Adrenal gland (tissue), 12 donors: ENCODE data around the gene CNTNAP2. TPM values are rescaled to one million over a fixed set of nuclear protein-coding genes. Genes with fewer than 3 reads are reported as not detected.

ENCODE experiments used
- DNase-seq, 7 donors: peaks; one replicate each; pipeline ENCODE4 v3.0.0-alpha.2; 2019 to 2020
- H3K27ac ChIP-seq, 5 donors: fragments of 200-600 bp; sonication (generic) in 4 of 5; 1 replicate in 3 of 5; 2 replicates in 2 of 5; pipeline versions ENCODE4 v1.5.1 to v1.8.0; 2016 to 2020; ENCODE audit warnings: mild to moderate bottlenecking in 1 of 5
- H3K27me3 ChIP-seq: fragments of 200-600 bp; 2 replicates; pipeline ENCODE4 v1.8.0; 2021
- H3K36me3 ChIP-seq, 2 donors: fragments of 200-600 bp; replicated peaks in 1 of 2; 1 replicate in 1 of 2; 2 replicates in 1 of 2; pipeline versions ENCODE4 v1.5.1 to v1.8.0; 2018 to 2022
- H3K4me1 ChIP-seq, 2 donors: fragments of 200-600 bp; replicated peaks in 1 of 2; 1 replicate in 1 of 2; 2 replicates in 1 of 2; pipeline versions ENCODE4 v1.5.1 to v1.8.0; 2018 to 2021
- H3K4me3 ChIP-seq, 4 donors: fragments of 200-600 bp; sonication (generic) in 3 of 4; one replicate each; pipeline ENCODE4 v1.5.1; 2016 to 2018
- H3K9me3 ChIP-seq, 3 donors: fragments of 200-600 bp; sonication (generic) in 1 of 3; replicated peaks in 1 of 3; 1 replicate in 2 of 3; 2 replicates in 1 of 3; pipeline versions ENCODE4 v1.5.1 to v1.8.0; 2016 to 2021
- CTCF ChIP-seq, 6 experiments: fragments of 450-650 bp in 4 of 6; fragments of 200-600 bp in 2 of 6; sonication (generic) in 1 of 6; IDR thresholded peaks; 1 replicate in 5 of 6; 2 replicates in 1 of 6; pipeline versions ENCODE4 v1.5.1 to v1.8.0; 2016 to 2021; ENCODE audit warnings: antibody characterized with exemption in 6 of 6, mild to moderate bottlenecking in 2 of 6, moderate library complexity in 1 of 6
- POLR2A ChIP-seq, 2 donors: fragments of 450-650 bp; IDR thresholded peaks; one replicate each; pipeline ENCODE4 v1.6.1; 2017; ENCODE audit warnings: antibody characterized with exemption in 2 of 2, mild to moderate bottlenecking in 2 of 2, moderate library complexity in 1 of 2
- WGBS, 4 donors: extraction: QIAGEN DNeasy Blood & Tissue Kit in 2 of 4; methylation state at CpG; one replicate each; pipeline versions ENCODE4 v1.1.5 to v1.1.7; 2013 to 2017; 5-methylcytosine and 5-hydroxymethylcytosine counted together
- intact Hi-C, 2 donors: fragments of 100-400 bp; cut with DNase I; formaldehyde crosslinking; loops; one replicate each; pipeline versions ENCODE4 v1.14.1 to v1.15.0; 2022 to 2023
- polyA plus RNA-seq, 3 donors: library from polyadenylated mRNA; stranded (reverse); fragments of 200-250 nt in 2 of 3; fragments of 350-450 nt in 1 of 3; fragmentation: Illumina TruSeq in 1 of 3; extraction: RNeasy Lipid Tissue Mini Kit (QIAGEN cat#74804) in 1 of 3; gene quantifications; one replicate each; pipeline ENCODE4 v1.2.3, GENCODE V29; 2013 to 2014
- total RNA-seq, 9 donors: library from RNA; depleted of rRNA in 4 of 9; stranded (reverse); fragments of >200 nt in 4 of 9; fragments of 120-200 nt in 1 of 9; fragmentation: NEBNext Ultra II Directional in 1 of 9; extraction: Animal tissue kit (Norgen Biotek cat#: 25700) in 1 of 9; gene quantifications; one replicate each; pipeline versions ENCODE4 v1.1.0 to v1.2.4, GENCODE V29; 2013 to 2023
- donor health status: healthy with polysubstance abuse.
- donor health status: Bipolar disorder and iron deficiency.
- donor health status: DM: yes; HTN: yes; CAD: no.
- donor health status: DM: no; HTN: no; CAD: no.
- donor health status: DM: no; HTN: no; CAD: no.
- donor health status: DM: yes; HTN: yes; CAD: no.

Gene CNTNAP2
- total and polyA plus RNA-seq, 12 donors: 0.14 to 6.3 (median 1.8) TPM; not detected in 2

DNA sequence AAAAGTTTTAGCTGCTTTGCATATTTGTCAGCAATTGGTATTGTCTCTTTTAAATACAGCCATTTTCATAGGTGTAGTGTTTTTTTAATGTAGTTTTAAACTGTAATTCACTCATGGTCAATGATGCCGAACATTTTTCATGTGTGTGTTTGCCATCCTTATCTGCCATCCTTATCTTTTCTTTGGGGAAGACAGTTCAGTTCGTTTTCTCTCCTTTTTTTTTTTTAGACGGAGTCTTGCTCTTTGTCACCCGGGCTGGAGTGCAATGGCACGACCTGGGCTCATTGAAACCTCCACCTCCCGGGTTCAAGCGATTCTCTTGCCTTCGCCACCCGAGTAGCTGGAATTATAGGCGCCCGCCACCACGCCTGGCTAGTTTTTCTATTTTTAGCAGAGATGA is 545.3 kb downstream of the CNTNAP2 start:
- intact Hi-C loops: no loop called here

GRCh38 chr7:146665023-146665422 is 548.4 kb downstream of the CNTNAP2 start:
- H3K27ac ChIP-seq: no peak overlapping the region
- no peaks in the 10 kb centered on the region for H3K27me3 ChIP-seq
- no peaks in the 10 kb centered on the region for H3K4me1 ChIP-seq
- no peak for TF ChIP-seq POLR2A (IDR thresholded peaks at IDR 0.05)
- TF ChIP-seq CTCF (IDR thresholded peaks at IDR 0.05): no peak
- no peaks in the 10 kb centered on the region for H3K9me3 ChIP-seq
- DNase-seq: no peak
- 82 to 92% (median 88%) methylated on average over 12 of the region's 12 CpGs for WGBS, 4 donors
- no peaks in the 10 kb centered on the region for H3K36me3 ChIP-seq
- intact Hi-C loops: no loop called here
- no peak overlapping the region for H3K4me3 ChIP-seq

More for the DNA sequence above, 545.3 kb downstream of the CNTNAP2 start:
- DNase-seq: no peak
- WGBS, 4 donors: 65 to 73% (median 67%) methylated on average over 12 of the region's 12 CpGs
- no peak overlapping the region for H3K27ac ChIP-seq
- no peak for TF ChIP-seq CTCF (IDR thresholded peaks at IDR 0.05)
- no peak for TF ChIP-seq POLR2A (IDR thresholded peaks at IDR 0.05)
- no peaks in the 10 kb centered on the region for H3K9me3 ChIP-seq
- H3K4me3 ChIP-seq: no peak overlapping the region
- no peaks in the 10 kb centered on the region for H3K27me3 ChIP-seq
- H3K4me1 ChIP-seq: no peaks in the 10 kb centered on the region
- H3K36me3 ChIP-seq: no peaks in the 10 kb centered on the region

GRCh38 chr7:146670532-146670931 is 553.9 kb downstream of the CNTNAP2 start:
- no peaks in the 10 kb centered on the region for H3K36me3 ChIP-seq
- no peak overlapping the region for H3K4me3 ChIP-seq
- H3K4me1 ChIP-seq: no peaks in the 10 kb centered on the region
- no peaks in the 10 kb centered on the region for H3K9me3 ChIP-seq
- no peak for DNase-seq
- H3K27ac ChIP-seq: no peak overlapping the region
- 75 to 89% (median 85%) methylated on average over 2 of the region's 2 CpGs for WGBS, 4 donors
- intact Hi-C loops: no loop called here
- TF ChIP-seq POLR2A (IDR thresholded peaks at IDR 0.05) (no peak), CTCF (IDR thresholded peaks at IDR 0.05) (no peak)
- H3K27me3 ChIP-seq: no peaks in the 10 kb centered on the region

- Histone ChIP-seq H3K27ac (no peak overlapping the region), H3K27me3 (no peaks in the 10 kb centered on the region), H3K4me1 (no peaks in the 10 kb centered on the region), H3K9me3 (no peaks in the 10 kb centered on the region), H3K36me3 (no peaks in the 10 kb centered on the region), H3K4me3 (no peak overlapping the region)
- DNase-seq: no peak
- TF ChIP-seq POLR2A (IDR thresholded peaks at IDR 0.05) (no peak), CTCF (IDR thresholded peaks at IDR 0.05) (no peak)
- intact Hi-C loops: no loop called here
These were observed 564.9 kb downstream of the CNTNAP2 start for GRCh38 chr7:146681487-146681886.
